MM.1S (cell line): ENCODE measurements around the gene TMEM184A.

Experiments
- DNase-seq: peaks from one replicate; pipeline ENCODE4 v3.0.0-alpha.2; 2015
- H2AFZ ChIP-seq: fragments of 300-600 bp; sonication (generic); 2 replicates; pipeline ENCODE4 v1.6.0; 2016; ENCODE audit warnings: antibody characterized with exemption, low read length
- H3F3A ChIP-seq: fragments of 300-600 bp; sonication (generic); 2 replicates; pipeline ENCODE4 v1.6.1; 2016; ENCODE audit warnings: mild to moderate bottlenecking, antibody characterized with exemption, low read length, moderate library complexity, mixed read lengths; ENCODE audit not compliant: insufficient read depth
- H3K27ac ChIP-seq: fragments of 300-600 bp; sonication (generic); 2 replicates; pipeline ENCODE4 v1.5.1; 2016; ENCODE audit warnings: mild to moderate bottlenecking, low read length
- H3K27me3 ChIP-seq: fragments of 300-600 bp; sonication (generic); replicated peaks from 2 replicates; pipeline ENCODE4 v1.6.0; 2016; ENCODE audit warnings: low read length; ENCODE audit not compliant: insufficient read depth
- H3K36me3 ChIP-seq: fragments of 300-600 bp; sonication (generic); replicated peaks from 2 replicates; pipeline ENCODE4 v1.6.1; 2016; ENCODE audit warnings: mild to moderate bottlenecking, low read length, mixed read lengths; ENCODE audit not compliant: insufficient read depth
- H3K4me1 ChIP-seq: fragments of 300-600 bp; sonication (generic); 2 replicates; pipeline ENCODE4 v1.6.1; 2016; ENCODE audit warnings: low read length, mixed read lengths
- H3K4me2 ChIP-seq: fragments of 300-600 bp; sonication (generic); 2 replicates; pipeline ENCODE4 v1.6.0; 2016; ENCODE audit warnings: low read depth, low read length
- H3K4me3 ChIP-seq: fragments of 300-600 bp; sonication (generic); 2 replicates; pipeline ENCODE4 v1.5.1; 2016; ENCODE audit warnings: low read length, mixed read lengths
- H3K79me2 ChIP-seq: fragments of 300-600 bp; sonication (generic); 2 replicates; pipeline ENCODE4 v1.6.1; 2016; ENCODE audit warnings: mixed run types, low read length, mixed read lengths
- H3K9ac ChIP-seq: fragments of 300-600 bp; sonication (generic); 2 replicates; pipeline ENCODE4 v1.6.1; 2016; ENCODE audit warnings: low read length, mixed read lengths
- H3K9me2 ChIP-seq: fragments of 300-600 bp; sonication (generic); replicated peaks from 2 replicates; pipeline ENCODE4 v1.6.1; 2016; ENCODE audit warnings: mild to moderate bottlenecking, low read length, mixed read lengths; ENCODE audit not compliant: insufficient read depth
- H3K9me3 ChIP-seq: fragments of 300-600 bp; sonication (generic); replicated peaks from 2 replicates; pipeline ENCODE4 v1.6.1; 2016; ENCODE audit warnings: mild to moderate bottlenecking, low read length, mixed read lengths; ENCODE audit not compliant: insufficient read depth
- H4K20me1 ChIP-seq: fragments of 300-600 bp; sonication (generic); 2 replicates; pipeline ENCODE4 v1.6.1; 2016; ENCODE audit warnings: mild to moderate bottlenecking, low read length, moderate library complexity, mixed read lengths; ENCODE audit not compliant: insufficient read depth
- CTCF ChIP-seq: fragments of 300-600 bp; sonication (generic); IDR thresholded peaks from 2 replicates; pipeline ENCODE4 v1.5.1; 2016; ENCODE audit warnings: antibody characterized with exemption, low read length, mixed read lengths
- EZH2 ChIP-seq: fragments of 300-600 bp; sonication (generic); optimal IDR thresholded peaks from 2 replicates; pipeline ENCODE3; 2017; ENCODE audit warnings: low read depth, mild to moderate bottlenecking, antibody characterized with exemption, low read length, mixed read lengths
- EZH2phosphoT487 ChIP-seq: fragments of 300-600 bp; sonication (generic); IDR thresholded peaks from 2 replicates; pipeline ENCODE4 v1.6.1; 2018; ENCODE audit warnings: antibody characterized with exemption, low read length

TMEM184A gene

GRCh38 chr7:1535100-1535458 lies 20.9 kb downstream of the TMEM184A start:
- Histone ChIP-seq H3K4me2 (no peak overlapping the region), H4K20me1 (no peaks in the 10 kb centered on the region), H3K9me2 (no peaks in the 10 kb centered on the region), H3K79me2 (peaks cover 70% of the 10 kb centered on the region), H3K4me3 (no peak overlapping the region), H3K9ac (no peak overlapping the region), H3K9me3 (no peaks in the 10 kb centered on the region), H2AFZ (no peak overlapping the region), H3K4me1 (0 out of 2 replicates have a peak, but pooled peaks cover 5% of the 10 kb centered on the region), H3K36me3 (no peaks in the 10 kb centered on the region), H3K27me3 (no peaks in the 10 kb centered on the region), H3K27ac (no peak overlapping the region), H3F3A (no peaks in the 10 kb centered on the region)
- TF ChIP-seq CTCF (no peak), EZH2 (no peak), EZH2phosphoT487 (no peak)
- DNase-seq, result no peak

- 0 out of 2 replicates have a peak, but pooled peaks cover 2% of the 10 kb centered on the region for H3K27me3 ChIP-seq
- no peaks in the 10 kb centered on the region for H4K20me1 ChIP-seq
- no peak overlapping the region for H3K4me3 ChIP-seq
- H3K4me2 ChIP-seq, result no peak overlapping the region
- no peaks in the 10 kb centered on the region for H3F3A ChIP-seq
- H3K9ac ChIP-seq, result no peak overlapping the region
- H3K79me2 ChIP-seq, result peaks cover 70% of the 10 kb centered on the region
- no peak overlapping the region for H2AFZ ChIP-seq
- H3K27ac ChIP-seq, result no peak overlapping the region
- 0 out of 2 replicates have a peak, but pooled peaks cover 5% of the 10 kb centered on the region for H3K4me1 ChIP-seq
- H3K36me3 ChIP-seq, result no peaks in the 10 kb centered on the region
- TF ChIP-seq EZH2phosphoT487, result no peak
- no peak for TF ChIP-seq CTCF
- TF ChIP-seq EZH2, result no peak
- no peak for DNase-seq
- H3K9me2 ChIP-seq, result no peaks in the 10 kb centered on the region
- H3K9me3 ChIP-seq, result no peaks in the 10 kb centered on the region
These were observed 21.5 kb downstream of the TMEM184A start for GRCh38 chr7:1534330-1535099.

GRCh38 chr7:1533547-1534329 lies 22.3 kb downstream of the TMEM184A start:
- H3K79me2 ChIP-seq, result peaks cover 70% of the 10 kb centered on the region
- H2AFZ ChIP-seq, result no peak overlapping the region
- H3K9me3 ChIP-seq, result no peaks in the 10 kb centered on the region
- H3K27ac ChIP-seq, result no peak overlapping the region
- 0 out of 2 replicates have a peak, but pooled peaks cover 6% of the 10 kb centered on the region for H3K27me3 ChIP-seq
- H3K4me1 ChIP-seq, result 0 out of 2 replicates have a peak, but pooled peaks cover 5% of the 10 kb centered on the region
- TF ChIP-seq CTCF (no peak), EZH2 (no peak), EZH2phosphoT487 (no peak)
- no peaks in the 10 kb centered on the region for H3K36me3 ChIP-seq
- H4K20me1 ChIP-seq, result no peaks in the 10 kb centered on the region
- DNase-seq, result no peak
- H3F3A ChIP-seq, result no peaks in the 10 kb centered on the region
- H3K4me2 ChIP-seq, result no peak overlapping the region
- no peak overlapping the region for H3K4me3 ChIP-seq
- H3K9me2 ChIP-seq, result no peaks in the 10 kb centered on the region
- no peak overlapping the region for H3K9ac ChIP-seq
